GM20431 (cell line): Measurements from ENCODE around the gene TMEM250.

ENCODE experiments used
- in situ Hi-C: fragments of 300-500 bp; cut with MseI, MboI; formaldehyde crosslinking; loops from one replicate; pipeline ENCODE4 v1.15.0; 2020; ENCODE audit warnings: low sequenced_read_pairs; ENCODE audit not compliant: unreplicated experiment

The TMEM250 gene

DNA sequence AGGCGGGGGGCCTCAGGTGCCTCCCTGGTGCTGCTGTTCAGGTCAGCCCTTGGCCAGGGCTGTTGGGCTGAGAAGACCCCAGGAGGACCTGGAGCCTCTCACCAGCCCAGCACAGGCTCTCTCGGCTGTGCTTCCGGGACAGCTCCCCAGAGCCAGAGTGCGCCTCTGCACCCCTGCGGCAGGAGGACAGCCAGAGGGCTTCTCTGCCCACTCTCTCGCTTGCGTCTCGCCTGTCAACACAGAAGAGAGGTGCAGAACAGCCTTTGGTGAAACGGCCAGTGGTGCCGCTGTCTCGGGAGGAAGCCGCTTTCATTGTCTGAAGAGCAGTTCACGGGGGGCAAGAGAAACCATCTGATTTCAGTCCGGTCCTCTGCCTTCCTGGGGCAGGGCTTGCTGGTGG is 19.8 kb downstream of the TMEM250 start:
- in situ Hi-C loops: no loop called here

DNA sequence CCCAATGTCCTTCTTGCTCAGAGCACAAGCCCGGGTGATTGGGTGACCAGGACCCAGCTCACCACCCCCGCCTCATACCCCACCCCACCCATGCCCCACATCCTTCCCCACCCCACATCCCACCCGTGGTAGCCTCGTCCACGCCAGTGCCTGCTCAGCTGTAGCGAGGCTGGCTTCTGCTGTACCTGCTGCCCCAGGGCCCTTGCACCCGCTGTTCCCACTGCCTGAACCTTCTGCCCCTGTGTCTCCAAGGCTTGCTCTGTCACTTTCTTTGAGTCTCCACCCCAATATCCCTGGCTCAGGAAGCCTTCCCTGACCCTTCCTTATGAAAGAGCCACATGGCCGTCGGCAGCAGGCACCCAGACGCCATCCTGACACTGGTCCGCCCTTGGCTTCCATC is 20.5 kb downstream of the TMEM250 start:
- in situ Hi-C loops: no loop called here

DNA sequence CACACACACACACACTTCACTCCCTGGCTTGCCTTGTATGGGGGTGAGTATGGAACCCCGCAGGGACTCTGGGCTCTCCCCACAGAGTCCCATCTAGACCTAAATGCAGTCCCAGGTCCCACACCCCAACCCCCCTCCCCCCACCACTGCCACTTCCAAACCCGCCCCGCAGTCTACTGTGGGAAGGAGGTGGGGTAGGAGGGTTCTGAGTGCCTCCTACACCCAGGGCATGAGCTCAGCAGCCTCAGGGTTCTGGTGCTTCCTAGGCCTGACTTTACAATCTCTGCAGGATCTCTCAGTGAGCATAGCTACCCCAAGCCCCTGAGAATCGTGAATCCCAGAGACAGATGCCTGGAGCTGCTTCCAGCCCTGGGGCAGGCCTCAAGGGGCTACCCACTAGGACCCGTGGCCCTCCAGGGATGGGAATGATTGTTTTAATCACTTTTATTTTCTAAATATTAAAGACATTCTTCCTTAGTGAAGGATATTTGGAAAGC is 22.1 kb downstream of the TMEM250 start:
- in situ Hi-C loops: no loop called here

DNA sequence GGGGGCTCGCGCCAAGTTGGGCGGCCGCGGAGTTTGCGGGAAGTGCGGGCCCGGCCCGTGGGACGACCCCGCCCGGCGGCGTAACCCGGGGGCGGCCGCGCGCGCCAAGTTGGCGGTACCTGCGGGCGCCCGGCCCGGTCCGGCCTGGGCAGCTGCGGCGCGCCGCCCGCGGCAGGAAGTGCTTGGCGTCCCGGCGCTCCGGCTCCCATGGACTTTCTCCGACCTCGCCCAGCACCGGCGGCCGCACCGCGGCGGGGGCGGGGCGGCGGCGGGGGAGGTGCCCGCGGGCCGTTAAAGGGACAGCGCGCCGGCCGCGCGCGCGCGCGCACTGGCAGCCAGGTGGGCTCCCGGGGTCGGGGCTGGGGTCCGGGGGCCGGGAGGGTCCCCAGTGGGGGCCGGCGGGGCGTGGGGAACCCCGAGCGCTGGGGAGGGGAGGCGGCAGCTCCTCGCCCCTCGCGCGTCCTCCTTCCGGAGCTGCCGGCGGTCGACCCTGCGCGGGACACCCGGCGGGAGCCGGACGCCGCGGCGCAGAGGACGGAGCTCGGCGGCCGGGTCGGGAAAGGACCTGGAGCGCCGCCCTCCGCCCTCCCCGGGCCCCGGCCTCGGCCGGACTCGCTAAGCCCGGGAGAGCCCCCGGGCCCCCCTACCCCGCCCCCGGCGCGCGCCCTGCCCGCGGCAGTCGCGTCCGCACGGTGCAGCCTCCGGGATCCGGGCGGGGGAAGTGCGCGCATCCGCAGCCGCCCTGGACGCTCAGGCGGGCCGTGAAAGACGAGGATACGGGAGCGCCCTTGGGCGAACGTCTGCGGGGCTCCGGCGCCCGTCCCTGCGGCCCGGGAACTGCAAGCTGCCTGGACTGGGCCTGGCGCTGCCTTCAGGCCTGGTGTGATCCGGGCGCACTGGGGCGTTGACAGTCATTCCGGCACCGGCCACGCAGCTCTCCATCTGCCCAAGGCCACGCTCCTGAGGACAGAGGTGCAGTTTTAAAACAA is 23.3 kb downstream of the TMEM250 start, which contains the start of gene NACC2:
Gene NACC2 (minus strand): TSS at position 220 of the 989 bp plus-strand sequence. CDS start 44,768 bp downstream, outside the sequence.
- in situ Hi-C loops: no loop called here

DNA sequence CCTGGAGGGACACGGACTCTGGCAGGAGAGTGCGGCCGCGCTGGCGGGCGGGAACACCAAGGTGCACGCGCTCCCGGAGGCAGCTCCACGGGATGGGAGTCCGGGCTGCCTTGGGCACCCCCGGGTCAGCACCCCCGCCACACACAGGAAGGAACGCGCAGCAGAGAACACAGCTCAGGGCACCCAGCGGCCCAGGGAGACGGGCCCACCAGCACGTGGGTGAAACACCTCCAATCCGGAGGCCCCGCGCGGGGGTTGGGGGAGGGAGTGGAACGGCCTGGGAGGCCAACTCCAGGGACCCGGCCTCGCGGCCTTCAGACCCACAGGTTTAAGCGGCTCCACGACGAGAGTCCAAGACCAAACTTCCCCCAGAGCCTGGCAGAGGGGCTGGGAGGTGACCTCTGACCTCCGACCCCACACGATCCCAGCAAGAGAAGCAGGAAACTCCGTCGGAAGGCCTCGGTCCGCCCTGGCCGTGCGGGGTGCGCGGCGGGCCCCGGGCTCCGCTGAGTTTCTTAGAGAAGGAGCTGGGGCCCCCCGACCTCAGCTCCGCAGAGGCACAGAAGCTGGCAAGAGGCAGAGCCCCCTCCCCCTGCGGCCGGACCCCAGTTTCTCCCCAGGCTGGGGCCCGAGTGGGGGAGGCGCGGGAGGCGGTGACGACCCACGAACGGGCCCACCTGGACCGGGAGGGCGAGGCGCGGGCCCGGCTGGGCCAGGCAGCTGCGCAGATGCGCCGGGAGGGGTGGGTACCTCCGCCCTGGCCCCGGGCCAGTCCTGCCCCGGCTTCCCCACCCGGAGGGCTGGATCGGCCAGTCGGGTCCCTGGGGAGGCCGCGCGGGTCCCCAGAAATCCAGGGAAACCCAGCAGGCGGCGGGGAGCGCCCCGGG is 24.4 kb downstream of the TMEM250 start:
- in situ Hi-C loops: no loop called here

DNA sequence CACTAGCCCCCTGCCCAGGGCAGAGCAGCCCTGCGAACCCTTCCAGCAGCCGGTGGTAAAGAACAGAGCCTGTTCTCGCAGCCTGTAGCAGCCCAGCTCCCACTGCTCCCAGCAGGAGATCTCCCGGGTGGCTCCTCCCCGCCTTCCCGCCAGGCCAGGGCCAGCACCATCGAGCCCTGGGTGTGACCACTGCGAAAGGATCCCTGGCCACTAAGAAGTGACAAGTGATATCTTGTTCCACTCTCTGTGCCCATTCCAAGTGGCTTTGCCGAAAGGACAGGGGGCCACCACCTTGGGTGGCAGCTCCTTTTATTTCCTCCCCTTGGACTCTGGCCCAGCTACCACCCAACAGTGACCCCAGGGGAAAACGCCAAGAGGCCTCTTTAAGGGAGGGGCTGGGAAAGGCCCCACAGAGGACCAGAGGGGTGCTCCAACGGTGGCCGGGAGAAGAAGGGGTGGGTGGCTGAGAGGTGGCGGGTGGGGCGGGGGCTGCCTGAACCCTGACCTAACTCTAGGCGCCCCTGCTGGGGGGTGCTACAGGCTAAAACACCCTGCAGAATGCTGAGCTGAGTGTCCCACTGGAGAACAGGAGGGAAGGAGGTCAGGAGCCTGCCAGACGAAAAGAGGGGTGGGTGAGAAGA is 25.2 kb downstream of the TMEM250 start:
- in situ Hi-C loops: no loop called here

DNA sequence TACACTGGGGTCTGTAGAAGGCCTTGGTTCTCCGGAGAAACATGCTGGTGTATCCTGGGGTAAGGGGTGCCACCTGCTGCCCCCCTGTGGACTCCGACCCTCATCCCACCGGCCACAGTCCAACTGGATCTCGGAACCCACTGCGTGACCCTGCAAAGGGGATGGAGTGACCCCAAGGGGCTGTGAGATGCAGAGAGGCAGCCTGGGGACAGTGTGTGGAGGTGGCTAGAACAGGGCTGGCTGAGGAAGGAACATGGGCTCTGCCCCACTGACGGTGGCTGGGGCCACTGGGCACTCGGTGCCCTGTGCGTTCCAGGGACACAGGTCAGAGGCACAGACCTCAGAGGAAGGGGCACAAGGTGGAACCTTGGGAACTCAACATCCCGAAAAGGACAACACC is 25.9 kb downstream of the TMEM250 start:
- in situ Hi-C loops: no loop called here

DNA sequence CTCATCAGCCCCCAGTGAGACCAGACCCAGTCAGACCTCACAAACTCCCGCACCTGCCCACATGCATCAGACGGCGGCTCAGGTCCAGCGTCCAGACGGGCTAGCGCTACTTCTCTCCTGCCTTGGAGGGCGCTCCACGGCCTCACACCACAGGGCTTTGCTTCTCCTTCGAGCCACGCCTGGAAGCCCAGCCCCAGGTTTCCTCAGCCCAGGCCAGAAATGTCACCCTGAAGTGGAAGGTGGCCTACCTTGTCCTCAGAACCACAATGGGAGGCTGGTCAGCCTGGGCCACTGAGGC is 26.4 kb downstream of the TMEM250 start:
- in situ Hi-C loops: no loop called here

DNA sequence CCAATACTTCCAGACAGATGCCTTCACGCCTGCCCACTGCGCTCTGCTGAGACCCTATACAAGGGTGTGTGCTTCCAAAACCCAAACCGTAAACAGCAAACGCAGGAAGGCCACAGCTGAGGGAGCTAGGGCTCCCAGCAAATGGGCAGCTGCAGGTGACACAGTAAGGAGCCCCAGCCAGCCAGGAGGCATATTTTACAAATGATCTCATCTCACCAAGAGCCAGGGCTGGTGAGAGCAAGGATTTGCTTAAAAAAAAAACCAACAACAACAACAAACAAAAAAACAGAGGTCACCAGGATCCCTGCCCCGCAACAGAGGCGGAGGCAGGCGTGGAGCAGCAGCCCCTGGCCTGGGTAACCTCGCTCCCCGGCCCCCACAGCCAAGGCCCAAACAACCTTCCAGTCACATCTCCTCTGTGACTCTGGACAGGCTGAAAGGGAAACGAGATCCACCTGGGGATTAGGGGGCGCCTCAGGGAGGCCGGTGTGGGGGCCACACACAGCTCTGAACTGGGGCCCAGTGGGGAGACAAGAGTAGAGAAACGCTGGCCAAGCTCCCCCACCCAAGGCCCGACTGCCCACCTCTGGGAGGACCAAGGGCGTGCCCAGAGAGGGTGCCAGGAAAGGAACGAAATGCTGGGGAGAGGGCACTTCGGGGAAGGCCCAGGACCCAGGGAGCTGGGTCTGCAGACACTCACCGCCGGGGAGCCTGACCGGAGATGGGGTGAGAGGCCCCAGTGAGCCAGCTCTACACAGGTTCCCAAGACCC is 26.9 kb downstream of the TMEM250 start:
- in situ Hi-C loops: no loop called here

DNA sequence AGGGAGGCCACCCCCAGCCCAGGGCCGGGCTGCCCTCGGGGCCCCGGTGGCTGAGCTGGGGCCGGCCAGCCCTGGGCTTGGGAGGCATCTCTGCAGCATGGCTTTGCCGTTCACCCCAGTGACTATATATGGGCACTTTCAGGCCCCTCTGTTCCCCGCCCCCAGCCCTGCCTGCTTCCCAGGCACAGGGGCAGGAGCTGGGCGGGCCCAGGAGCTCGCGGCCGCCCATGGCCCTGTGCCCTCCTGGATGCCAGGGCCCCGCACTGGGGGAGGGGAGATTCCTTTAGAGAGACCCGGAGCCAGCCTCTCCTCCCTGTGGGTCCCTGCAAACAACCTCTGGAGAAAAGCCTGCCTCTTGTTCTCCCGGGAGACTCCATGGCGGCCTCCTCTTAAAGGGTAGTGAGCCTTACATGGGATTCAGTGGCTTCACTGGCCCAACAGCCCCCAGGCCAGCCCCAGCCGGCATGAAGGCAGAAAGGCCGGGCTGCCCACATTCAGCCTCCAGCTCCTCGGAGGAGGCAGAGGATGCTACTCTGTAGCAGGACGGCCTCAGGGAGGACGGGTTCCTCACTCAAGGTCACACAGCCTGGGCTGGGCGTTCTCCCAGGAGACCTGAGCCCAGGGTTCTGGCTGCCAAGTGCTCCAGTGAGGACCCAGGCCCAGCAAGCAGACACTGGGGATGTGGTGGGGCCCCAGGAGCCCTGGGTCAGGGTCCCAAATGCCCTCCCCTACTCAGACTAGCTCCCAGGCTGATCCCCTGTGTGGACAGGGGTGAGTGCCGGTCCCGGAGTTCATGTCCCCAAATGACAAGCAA is 27.7 kb downstream of the TMEM250 start:
- in situ Hi-C loops: no loop called here

DNA sequence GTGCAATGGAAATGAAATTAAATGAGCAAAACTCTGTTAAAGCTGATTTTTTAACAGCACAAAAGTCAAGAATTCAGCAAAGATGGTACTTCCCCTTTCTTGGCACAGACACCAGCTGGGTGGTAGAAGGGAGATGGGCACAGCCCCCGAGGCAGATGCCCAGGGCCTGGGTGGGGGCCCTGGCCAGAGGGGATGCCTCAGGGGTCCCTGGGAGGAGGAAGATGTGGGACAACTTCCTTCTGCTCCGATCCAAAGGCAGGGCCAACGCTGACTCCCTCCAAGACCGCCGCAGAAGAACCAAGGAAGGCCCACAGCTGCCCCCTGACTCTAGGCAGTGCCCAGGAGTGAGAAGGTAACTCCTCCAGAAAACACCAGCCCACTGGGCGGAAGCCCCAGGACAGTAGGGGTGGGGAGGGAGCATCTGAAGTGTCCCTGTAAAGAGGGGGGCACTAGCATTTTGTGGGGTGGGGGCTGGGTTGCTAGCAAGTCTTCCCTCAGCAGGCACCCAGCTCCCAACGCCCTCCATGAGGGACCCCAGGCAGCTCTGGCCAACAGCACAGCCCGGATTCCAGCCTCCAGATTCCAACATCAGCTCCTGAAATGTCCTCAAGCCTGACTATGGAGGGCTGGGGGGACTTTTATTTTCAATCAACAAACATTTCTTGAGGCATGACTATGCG is 28.5 kb downstream of the TMEM250 start:
- in situ Hi-C loops: no loop called here

DNA sequence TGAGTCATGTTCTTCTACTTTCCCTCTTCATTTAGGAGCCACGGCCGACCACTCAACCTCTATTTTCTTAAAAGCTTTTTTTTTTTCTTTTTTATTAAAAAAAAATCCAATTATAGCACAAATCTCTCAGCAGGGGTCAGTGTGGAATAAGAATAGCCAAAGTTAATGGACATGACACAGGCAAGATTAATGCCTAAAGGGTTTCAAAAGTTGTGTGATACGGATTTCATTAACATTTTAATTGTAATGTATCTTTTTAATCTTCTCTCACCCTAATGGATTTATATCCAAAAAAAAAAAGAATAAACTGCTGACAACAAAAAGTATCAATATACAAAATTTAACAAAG is 29.0 kb downstream of the TMEM250 start:
- in situ Hi-C loops: no loop called here

DNA sequence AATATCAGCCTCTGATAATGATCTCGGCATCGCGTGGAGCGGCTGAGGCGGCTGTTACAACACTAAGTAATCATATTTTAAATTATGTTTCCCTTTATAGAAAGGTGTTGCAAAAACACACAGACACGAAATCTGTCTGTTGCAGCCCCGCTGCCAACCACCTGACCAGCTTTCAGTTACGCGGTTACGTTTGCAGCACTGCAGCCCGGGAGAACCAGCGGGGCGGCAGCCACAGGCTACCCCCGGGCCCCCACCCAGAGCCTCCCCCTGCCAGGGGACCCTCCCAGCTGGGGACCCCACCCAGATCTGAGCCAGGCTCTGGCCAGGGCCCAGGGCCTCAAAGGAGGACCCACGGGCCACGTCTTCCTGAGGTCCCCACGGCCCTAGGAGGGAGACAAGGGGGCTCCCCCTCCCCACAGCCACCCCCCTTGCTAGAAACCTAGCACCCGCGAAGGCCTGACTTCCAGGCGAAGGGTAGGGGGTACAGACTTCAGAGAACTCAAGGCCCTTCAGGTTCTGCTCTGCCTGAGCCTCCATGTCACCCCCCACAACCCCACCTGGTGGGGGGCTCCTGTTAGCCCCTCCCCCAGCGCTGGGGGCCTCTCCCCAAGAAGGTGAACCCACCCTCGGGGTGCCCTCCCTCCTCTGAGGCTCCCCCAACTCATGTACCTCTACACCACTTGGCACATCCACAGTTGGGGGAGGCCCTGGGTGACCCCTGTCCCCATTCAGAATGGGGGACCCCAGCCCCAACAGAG is 29.6 kb downstream of the TMEM250 start:
- in situ Hi-C loops: no loop called here

DNA sequence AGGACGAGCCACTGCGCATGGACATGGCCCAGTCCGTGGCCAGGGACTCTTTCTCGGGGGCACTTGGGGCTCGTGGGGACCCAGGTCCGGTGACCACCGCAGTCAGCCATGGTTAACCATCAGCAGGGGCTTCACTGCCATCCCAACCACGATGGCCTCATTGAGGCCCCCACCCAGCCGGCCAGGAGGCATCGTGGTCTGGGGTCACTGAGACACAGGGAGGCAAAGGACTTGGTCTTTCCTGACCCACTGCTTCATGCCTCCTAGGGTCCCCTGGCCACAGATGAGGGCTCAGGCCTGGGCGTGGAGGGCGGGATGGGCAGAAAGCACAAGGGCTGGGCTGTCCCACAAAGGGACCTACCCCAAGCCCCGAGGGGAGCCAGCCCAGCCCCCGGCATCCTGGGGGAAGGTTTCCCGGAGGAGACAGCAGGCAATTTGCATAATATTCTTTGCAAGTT is 30.2 kb downstream of the TMEM250 start:
- in situ Hi-C loops: no loop called here

DNA sequence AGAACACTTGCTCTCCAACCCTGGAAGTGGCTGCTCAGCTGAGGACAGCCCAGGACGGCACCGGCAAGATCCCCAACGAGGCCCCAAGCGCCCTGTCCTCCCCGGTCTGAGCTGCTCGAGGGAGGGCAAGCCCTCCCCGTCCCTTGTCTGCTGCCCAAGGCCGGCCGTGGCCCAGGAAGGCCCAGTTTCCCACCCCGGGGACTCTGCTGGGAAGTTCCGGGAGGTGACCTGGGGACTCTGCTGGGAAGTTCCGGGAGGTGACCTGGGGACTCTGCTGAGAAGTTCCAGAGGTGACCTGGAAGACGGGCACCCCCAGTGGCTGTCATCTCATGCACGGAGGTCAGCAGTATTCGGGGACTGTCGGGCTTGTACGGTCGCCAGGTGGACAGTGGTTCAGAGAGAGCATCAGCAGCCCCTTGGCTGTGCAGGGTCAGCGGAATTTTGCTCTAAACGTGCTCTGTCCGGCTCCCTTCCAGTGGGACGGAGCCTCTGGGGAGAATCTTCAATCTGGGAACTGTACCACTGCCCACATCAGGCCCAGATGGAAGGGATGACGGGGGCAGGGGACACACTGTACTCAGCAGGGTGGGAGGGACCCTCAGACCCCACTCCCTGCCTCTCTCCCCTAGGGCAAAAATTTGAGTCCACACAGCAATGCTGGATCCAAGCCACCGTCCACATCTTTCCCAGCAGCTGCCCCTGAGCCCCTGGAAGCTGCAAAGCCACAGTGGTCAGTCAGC is 30.8 kb downstream of the TMEM250 start:
- in situ Hi-C loops: no loop called here

DNA sequence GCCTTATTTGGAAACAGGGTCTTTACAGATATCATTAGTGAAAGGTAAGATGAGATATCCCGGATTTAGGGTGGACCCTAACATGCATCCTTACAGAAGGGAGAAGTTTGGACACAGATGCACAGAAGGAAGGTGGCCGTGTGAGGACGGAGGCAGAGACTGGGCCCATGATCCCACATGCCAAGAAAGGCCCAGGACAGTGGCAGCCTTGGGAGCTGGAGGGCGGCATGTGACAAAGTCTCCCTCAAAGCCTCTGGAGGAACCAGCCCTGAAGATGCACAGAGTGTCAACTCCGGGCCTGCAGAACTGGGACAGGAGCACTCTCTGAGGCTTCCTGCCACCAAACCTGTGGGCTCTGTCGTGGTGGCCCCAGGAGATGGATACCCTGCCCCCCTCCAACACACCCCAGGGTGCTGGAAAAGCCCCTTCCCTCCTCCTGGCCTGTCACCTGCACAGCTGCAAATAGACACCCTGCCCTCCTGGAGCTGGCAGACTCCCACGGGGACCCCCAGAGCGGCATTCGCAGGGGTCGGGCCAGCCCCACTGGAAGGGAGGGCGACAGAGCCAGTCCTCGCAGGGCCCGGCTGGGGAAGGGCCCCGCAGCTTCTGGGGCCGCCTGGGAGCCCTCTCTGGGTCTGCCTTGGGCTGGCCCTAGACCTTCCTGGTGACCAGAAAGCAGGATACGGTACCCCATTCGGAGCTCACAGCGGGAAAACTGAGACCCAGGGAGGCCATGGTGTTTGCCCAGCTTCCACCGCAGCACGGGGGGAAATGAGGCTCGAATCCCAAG is 31.5 kb downstream of the TMEM250 start:
- in situ Hi-C loops: no loop called here
